HG03439 (cell line): Measurements from ENCODE around the gene SLC8A1.

Source experiments
- ATAC-seq: cut with Tn5 transposase; IDR thresholded peaks from one replicate; pipeline ENCODE4 v1.9.1; 2021; ENCODE audit warnings: mild to moderate bottlenecking, moderate library complexity; ENCODE audit not compliant: unreplicated experiment

SLC8A1 gene

GRCh38 chr2:40281021-40281940 lies 170.6 kb downstream of the SLC8A1 start:
- ATAC-seq = peak; percentile 67

GRCh38 chr2:40279482-40279881 lies 172.4 kb downstream of the SLC8A1 start:
- ATAC-seq = no peak

- ATAC-seq = no peak
Measured at GRCh38 chr2:40279001-40279400, 172.9 kb downstream of the SLC8A1 start.

- no peak for ATAC-seq
Measured at GRCh38 chr2:40276076-40276475, 175.8 kb downstream of the SLC8A1 start.

GRCh38 chr2:40274270-40274669 lies 177.6 kb downstream of the SLC8A1 start:
- no peak for ATAC-seq

GRCh38 chr2:40273734-40274182 lies 178.1 kb downstream of the SLC8A1 start:
- ATAC-seq = no peak

GRCh38 chr2:40271094-40271493 lies 180.8 kb downstream of the SLC8A1 start:
- ATAC-seq = no peak

- no peak for ATAC-seq
Measured at GRCh38 chr2:40270372-40270771, 181.5 kb downstream of the SLC8A1 start.

- no peak for ATAC-seq
Measured at GRCh38 chr2:40268566-40268965, 183.3 kb downstream of the SLC8A1 start.

- ATAC-seq = no peak
Measured at GRCh38 chr2:40266201-40266600, 185.7 kb downstream of the SLC8A1 start.

- no peak for ATAC-seq
Measured at GRCh38 chr2:40265602-40266001, 186.3 kb downstream of the SLC8A1 start.

GRCh38 chr2:40261042-40261441 lies 190.8 kb downstream of the SLC8A1 start:
- no peak for ATAC-seq

- no peak for ATAC-seq
Measured at GRCh38 chr2:40260437-40260836, 191.5 kb downstream of the SLC8A1 start.

- no peak for ATAC-seq
Measured at GRCh38 chr2:40259900-40260299, 192.0 kb downstream of the SLC8A1 start.

- ATAC-seq = no peak
Measured at GRCh38 chr2:40258135-40258457, 193.8 kb downstream of the SLC8A1 start.

GRCh38 chr2:40257340-40258134 lies 194.4 kb downstream of the SLC8A1 start:
- no peak for ATAC-seq

GRCh38 chr2:40256649-40257048 lies 195.2 kb downstream of the SLC8A1 start:
- no peak for ATAC-seq

- no peak for ATAC-seq
Measured at GRCh38 chr2:40256008-40256407, 195.9 kb downstream of the SLC8A1 start.

GRCh38 chr2:40255103-40255502 lies 196.8 kb downstream of the SLC8A1 start:
- no peak for ATAC-seq

- ATAC-seq = no peak
Measured at GRCh38 chr2:40254611-40255010, 197.3 kb downstream of the SLC8A1 start.

- no peak for ATAC-seq
Measured at GRCh38 chr2:40251137-40251536, 200.8 kb downstream of the SLC8A1 start.

GRCh38 chr2:40249577-40249976 lies 202.3 kb downstream of the SLC8A1 start:
- ATAC-seq = no peak
